AML-193 (cell line): Measurements from ENCODE around the gene POLR2F.

ENCODE experiments used
- DNase-seq, 2 experiments: peaks; one replicate each; lab custom pipeline; 2025; lab: John Stamatoyannopoulos, UW

The POLR2F gene

DNA sequence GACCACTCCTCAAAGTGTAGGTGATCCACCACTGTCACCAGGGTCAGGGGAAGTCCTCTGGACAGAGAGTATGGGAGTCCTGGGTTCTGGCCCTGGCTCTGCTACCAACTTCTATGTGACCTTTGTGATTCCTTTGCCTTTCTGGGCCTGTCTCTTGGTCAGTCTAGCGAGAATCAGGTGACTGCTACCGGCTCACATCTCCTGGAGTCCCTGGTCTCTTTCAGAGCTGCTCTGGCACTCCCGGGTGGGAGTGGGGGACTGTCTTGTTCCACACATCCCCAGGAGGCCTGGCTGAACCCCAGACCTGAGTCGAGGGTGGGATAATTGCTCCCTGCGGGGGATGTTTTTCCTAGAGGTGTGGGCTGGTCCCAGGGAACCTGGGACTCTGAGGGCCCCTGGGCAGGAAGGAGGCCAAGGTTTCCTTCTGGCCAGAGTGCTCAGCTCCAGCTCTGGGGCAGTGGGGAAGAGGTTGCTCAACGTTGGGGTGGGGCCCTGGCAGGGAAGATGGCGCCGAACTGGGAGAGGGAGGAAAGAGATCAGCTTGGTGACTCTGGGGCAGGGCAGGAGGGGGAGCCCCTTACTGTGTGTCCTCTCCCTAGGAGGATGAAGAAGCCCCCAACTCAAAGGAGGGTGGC is 28.8 kb downstream of the POLR2F start:
- no peak for DNase-seq

DNA sequence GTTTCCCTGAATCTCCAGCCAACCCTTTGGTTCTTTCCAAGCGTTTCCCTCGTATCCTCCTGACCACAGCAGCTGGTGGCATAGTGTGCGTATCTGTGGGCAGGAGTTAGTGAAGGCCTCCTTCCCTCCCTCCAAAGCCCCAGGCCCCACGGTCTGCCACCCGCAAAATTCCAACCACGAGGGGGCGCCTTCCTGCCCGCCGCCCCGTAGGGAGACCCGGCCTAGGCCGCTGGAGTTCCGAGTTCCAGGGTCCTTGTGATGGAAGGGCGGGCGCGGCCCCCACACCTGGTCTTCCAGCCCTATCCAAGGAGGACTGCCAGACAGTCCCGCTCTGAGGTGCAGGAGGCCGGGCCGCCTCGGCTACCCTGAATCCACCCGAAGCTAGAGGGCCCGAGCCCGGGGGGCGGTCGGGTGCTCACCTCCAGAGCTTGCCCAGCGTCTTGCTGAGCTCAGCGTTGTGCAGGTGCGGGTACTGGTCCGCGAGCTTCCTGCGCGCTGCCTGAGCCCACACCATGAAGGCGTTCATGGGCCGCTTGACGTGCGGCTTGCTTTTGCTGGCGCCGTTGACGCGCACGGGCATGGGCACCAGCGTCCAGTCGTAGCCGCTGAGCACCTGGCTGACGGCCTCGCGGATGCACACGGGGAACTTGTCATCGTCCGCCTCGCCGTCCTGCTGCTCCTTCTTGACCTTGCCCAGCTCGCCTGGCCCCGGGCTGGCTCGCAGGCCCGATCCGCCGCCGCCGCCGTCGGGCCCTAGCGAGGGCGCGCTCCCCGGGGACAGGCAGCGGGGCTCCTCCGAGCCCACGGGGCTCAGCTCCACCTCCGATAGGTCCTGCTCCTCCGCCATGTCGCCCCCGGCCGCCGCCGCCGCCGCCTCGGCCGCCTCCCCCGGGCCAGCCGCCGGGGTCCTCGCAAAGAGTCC is 29.7 kb downstream of the POLR2F start:
- no peak for DNase-seq

DNA sequence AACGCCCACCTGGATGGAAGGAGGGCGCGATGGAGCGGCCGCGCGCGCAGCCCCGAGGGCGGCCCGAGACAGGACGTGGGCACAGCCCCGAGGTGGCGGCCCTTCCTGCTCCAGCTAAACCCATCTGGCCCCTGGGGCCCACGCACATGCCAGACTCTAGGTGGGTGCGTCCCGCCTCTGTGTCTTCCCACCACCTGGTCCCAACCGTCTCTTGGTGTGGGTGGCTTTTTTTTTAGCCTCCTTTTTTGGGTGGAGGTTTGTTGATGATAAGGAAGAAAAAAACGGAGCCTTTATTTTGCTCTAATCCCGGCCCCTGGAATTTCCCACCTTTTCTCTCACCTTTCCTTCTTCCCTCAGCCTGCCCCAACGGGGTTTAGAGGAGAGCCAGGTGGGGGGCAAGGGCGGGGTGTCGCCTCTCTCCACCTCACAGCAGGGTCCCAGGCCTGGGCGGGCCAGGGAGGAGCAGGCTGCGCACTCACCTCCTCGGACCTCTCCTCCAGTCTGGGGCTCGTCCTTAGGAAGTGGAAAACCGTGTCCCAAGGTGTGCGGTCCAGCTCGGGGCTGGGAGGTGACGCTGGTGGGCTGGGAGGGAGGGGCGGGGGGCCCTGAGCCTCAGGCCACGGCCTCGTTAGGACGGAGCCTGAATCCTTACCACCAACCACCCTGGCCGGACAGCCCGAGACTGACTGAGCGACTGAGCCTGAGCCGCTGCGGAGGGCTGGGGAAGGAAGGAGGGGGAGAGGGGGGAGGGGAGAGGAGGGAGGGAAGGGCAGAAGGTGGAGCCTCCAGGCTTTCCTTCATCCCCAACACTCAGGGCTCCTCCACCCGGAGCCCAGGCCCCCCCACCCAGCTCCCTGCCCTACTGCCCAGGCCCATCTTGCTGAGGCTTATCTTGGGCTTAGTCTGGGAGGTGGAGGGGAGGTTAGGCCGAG is 30.6 kb downstream of the POLR2F start, which contains the start of gene SOX10:
Gene SOX10 (minus strand): TSS at position 696 of the 932 bp plus-strand sequence. CDS start 771 bp downstream, outside the sequence.
- DNase-seq: no peak

DNA sequence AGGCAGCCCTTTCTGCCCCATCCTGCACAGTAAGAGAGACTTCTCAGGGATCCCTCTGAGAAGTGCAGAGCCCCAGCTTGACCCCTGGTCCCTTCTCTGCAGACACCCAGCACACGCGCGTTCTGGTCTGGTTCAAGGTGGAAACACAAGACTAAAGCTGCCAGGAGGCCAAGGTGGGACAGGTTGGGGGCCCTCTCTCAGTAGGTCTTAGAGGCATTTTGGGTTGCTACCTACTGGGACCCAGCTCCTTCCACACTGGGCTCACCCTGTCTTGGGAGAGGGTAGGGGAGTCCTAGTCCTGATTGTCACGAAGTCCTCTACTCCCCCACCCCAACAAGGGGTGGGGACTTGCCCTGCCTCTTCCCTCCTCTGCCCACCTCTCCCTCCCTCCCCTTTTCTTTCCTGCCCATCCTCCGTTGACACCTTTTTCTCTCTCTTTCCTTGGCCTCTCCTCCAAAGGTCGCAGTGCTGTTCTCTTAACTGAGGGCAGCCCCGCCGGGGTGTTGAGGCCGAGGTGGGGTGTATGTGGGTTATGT is 31.6 kb downstream of the POLR2F start:
- DNase-seq: no peak

DNA sequence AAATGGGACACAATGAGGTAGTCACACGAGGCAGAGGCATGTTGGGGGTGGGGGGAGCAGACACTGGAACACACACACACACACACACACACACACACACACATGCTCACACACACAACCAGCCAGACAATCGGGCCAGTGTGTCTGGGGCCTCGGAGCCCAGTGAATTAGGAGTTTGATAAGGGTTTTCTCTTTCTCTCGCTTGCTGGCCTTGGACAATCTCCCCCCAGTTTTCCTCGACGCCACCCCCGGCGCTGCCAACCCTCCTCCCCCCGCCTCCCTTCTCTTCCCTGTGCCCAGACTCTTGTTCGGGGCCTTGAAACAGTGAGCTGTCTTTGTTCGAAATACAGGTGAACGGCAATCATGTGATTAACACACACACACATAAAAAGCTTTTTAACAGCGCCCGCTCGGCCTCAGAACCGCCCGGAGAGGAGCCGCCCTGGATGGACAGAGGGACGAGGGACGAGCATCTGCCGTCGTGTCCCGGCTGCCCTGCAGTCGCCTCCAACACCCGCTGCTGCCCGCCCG is 32.3 kb downstream of the POLR2F start:
- DNase-seq: no peak

DNA sequence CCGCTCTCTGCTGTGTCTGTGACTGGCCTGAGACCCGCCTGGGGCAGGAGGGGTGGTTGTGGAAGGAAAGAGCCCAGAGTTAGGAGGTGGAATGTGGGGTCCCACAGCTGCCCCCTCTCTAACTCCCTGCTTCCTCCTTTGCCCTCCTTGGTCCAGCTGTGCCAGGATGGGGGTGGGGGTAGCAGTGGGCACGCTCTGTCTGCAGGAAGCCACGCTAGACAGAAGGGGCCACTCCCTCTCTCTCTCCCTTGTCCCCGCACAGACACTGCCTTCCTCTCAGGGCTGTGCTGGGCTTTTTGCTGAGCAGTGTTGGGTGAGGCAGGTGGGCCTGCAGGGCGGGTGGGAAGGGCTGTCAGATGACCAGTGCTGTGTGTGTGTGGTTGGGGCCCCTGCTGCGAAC is 32.9 kb downstream of the POLR2F start:
- DNase-seq: no peak

DNA sequence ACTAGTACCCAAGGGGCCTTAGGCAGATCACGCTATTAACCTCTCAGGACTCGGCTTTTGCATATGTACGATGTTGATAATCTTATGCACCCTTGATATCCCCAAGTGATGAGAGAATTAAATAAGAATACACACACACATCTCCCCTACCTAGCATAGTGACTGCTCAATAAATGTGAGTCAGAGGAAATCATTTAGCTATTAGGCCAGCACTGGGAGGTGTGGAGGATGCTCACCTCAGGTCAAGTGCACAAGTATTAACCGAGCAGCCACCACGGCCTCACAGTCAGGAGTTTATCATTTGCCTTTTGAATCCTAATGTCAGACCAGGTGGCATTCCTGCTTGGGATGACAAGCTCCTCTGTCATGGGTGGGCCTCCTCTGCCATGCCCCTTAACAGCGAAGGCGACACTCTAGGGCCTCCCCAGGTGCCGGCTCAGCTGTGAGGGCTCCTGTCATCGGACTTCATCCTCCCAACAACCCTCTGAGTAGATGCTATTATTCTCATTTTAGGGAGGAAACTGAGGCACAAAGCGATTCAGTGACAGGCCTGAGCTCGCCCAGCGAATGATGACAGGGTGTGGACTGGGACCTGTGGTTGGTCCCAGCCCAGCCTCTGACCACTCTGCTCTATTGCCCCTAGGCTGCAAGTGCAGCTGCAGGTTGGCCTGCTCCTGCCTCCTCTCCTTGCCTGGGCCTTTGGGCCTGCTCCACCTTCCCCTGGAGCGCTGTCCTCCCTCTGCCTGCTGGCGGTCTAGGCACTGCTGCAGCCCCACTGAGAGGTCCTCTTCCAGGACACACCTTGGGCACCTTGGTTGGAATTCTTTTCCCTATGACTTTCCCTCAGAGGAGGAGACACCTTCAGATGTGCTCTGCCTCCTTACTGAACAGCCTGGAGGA is 35.9 kb downstream of the POLR2F start:
- no peak for DNase-seq

DNA sequence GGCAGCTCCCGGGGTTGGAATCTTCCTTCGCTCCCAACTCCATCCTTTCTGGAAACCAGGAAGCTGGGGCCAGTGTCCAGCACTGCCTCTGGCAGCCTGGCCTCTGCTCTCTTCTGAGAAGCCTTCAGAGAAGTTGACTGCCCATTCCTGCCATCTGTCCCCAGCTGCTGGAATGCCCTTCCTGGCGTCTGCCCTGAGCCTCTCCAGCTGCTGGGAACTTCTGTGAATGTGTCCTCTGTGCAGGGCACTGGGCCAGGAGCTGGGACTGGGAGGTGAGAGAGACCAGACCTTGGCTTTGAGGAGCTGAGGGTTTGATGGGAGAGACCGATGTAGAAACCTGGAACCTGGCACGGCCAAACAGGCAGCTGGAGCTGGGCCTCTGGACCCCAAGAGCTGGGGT is 36.8 kb downstream of the POLR2F start:
- no peak for DNase-seq

DNA sequence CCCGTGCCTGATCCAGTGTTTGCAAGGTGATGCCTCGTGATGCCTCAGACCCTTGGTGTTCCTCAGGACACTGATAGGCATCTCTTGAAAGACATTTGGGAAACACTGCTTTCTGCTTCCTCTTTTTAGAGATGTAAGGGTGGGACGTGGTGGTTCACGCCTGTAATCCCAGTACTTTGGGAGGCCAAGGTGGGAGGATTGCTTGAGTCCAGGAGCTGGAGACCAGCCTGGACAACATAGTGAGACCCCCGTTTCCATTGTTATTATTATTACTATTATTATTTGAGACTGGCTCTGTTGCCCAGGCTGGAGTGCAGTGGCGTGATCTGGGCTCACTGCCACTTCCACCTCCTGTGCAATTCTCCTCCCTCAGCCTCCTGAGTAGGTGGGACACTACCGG is 37.4 kb downstream of the POLR2F start:
- DNase-seq: no peak

DNA sequence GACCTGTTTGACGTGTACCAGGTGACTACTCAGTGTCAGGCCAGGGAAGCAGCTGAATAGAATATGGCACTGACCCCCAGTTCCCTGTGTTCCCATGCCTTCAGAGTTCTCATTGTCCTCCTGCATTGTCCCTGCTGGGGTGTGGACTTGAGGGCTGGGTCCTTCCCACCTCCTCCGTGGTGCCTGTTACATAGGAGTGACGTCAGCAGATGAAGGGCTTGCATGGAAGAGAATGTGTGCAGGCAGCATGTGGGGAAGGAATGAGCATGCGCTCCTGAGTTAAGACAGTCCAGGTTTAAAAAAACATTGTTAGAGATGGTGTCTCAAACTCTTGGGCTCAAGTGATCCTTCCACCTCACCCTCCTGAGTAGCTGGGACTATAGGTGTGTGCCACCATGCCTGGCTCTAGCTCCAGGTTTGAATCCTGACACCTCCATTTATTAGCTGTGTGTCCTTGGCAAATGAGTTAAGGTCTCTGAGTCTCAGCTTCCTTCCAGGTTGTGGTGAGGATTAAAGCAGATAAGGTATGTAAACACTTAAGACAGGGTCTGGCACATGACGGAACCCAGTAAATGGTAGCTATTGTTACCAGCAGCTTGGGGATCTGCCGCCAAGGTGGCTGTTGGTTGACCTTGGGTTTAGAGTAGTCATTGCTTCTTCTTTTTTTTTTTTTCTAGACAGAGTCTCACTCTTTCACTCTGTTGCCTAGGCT is 38.4 kb downstream of the POLR2F start:
- DNase-seq: no peak

DNA sequence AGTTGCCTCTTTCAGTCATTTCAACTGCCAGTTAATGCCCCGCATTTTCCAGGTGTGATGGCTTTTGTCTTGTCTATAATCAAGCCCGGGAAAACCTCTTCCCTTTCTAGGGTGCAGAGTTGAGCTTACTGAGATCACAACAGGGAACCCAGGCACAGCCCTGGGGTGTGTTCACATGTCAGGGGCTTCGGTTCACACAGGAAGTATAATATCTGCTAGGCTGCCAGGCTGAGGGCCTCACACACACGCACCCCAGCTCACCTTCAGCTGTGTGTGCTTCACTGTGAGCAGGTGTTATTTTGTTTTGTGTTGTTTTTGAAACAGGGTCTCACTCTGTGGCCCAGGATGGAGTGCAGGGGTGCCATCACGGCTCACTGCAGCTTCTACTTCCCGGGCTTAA is 40.5 kb downstream of the POLR2F start:
- no peak for DNase-seq

DNA sequence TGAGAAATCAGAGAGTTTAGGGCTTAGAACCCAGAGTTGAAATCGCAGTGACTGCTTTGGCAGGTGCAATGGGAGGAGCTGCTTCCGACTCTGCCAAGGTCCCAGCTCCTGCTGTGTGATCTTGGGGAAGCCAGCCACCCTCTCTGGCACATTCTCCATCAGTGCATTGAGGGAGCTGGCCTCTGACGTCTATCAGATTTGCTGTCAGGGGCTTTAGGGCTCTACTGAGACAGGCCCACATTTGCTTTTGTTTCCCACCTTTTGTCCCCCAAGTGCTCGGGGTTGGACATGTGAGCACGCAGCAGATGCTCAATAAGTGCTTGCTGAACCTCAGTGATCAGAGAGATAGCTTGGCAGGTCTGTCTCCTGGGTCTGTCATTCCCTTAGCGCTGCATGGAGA is 41.5 kb downstream of the POLR2F start:
- DNase-seq: no peak

DNA sequence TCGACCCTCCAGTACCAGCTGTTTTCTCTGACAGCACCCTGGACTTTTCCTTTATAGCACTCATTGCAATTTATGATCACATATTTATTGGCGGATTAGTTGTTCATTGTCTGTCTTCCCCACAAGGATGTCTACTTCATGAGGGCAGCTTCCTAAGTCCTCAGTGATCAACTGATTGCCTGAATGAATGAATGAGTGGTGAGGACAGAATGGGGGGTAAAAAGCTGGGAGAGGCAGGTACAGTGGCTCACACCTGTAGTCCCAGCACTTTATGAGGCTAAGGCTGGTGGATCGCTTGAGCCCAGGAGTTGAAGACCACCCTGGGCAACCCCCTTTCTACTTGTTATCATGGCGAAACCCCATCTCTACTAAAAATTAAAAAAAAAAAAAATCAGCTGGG is 42.0 kb downstream of the POLR2F start:
- no peak for DNase-seq

DNA sequence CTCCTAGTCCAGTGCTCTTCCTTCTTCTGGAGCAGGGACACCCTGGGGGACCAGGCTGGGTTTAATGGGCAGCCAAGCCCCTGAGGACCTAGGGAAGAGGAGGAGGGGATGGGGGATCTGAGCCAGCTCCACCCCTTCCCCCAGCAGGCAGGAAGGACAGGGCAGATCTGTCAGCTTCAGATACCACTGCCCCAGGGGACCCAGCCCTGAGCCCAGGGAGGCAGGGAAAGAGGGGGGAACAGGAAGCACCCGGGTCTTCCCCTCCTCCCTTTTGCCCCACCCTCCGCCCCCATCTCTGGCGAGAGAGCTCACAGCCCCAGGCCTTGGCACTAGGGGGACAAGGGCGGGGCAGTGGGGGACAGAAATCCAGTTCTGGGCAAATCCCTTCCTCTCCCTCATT is 42.6 kb downstream of the POLR2F start:
- DNase-seq: no peak

DNA sequence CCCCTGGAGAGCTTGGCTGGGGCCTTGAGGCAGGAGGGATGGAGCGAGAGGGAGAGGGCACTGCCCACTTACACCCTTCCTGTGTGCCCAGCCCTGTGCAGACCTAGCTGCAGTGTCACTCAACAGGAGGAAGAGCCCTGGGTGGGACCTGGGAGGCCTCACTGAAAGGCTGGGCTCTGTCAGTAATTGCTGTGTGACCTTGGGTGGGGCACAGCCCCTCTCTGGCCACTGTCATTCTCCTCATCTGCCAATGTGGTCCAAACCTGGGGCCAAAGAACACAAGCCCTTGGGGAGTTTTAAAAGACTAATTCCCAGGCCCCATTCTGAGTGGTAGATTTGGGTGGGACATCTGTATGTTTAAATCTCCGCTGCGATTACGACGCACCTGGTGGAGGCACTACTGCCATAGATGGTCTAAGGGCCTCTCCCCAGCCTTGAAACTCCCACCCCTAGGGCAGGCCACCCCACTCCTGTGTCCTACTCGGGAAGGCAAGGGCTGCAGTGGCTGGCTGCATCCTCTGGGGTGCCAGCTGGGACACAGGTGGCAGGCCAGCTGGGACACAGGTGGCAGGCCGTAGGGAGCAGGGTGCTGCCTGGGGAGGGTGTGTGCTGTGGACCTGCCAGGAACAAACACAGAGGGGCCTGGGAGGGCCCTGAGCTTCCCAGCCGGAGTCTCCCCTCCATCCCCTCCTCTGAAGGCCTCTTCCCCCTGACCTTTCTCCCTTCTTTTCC is 43.2 kb downstream of the POLR2F start:
- DNase-seq: no peak

DNA sequence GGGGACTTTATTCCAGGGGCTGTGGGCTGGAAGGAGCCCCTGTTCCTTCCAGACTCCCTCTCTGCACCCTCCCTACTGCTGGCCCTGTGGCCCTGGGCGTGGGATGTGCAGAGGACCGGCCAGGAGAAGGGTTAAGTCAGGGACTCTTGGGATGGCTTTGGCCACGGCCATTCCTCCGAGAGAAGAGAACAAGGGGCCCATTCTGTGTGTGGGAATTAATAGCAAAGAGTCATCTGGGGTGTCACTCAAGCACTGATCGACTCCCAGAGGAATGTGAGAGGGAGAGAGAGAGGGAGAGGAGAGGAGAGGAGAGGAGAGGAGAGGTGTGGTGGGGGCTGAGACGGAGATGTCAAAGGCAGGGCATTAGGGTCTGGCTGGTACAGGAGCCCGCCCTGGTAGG is 45.0 kb downstream of the POLR2F start:
- no peak for DNase-seq

DNA sequence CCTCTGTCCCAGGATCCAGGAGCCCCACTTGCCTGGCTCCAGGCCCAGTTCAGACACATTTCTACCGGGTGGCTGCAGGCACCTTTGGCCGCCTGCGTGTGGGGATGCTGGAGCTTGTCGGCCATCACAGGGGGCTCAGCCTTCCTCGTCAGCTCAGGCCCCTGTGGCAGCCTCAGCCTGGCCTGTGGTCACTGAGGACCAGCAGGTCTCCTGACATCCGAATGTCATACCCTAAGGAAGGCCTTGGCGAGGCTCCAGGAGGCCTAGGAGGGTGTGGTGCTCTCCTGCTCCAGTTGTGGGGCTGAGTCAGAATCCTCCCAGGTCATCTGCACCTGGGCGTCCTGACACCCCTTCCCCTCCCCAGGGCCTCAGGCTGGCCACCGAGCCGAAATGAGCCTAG is 45.7 kb downstream of the POLR2F start:
- no peak for DNase-seq

DNA sequence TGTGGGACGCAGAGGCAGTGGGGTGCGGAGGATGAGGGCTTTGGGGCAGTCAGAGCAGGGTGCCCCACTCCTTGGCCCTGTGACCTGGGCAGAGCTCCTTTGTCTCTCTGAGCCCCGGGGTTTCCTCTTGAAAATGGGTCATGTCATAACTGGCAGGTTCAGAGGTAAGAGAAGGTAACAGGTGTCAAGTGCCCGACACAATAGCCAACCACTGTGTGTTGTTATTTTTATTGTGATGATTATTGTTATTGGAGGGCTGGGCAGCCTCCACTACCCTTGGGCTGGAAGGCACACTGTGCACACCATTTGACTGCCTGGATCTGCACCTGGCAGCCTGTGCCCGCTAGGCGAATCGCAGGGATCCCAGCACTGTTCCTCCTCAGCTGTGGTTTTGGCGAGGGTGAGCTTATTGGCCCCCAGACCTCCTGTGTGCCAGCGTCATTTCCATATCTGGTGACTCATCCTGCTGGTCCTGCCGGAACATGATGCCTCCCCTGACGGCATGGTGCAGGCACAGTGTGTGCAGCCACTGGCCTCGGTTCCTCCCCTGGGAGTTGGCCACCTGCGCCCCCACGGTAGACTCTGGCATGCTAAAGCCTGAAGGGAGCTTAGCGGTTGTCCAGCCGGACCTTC is 46.3 kb downstream of the POLR2F start:
- DNase-seq: no peak

DNA sequence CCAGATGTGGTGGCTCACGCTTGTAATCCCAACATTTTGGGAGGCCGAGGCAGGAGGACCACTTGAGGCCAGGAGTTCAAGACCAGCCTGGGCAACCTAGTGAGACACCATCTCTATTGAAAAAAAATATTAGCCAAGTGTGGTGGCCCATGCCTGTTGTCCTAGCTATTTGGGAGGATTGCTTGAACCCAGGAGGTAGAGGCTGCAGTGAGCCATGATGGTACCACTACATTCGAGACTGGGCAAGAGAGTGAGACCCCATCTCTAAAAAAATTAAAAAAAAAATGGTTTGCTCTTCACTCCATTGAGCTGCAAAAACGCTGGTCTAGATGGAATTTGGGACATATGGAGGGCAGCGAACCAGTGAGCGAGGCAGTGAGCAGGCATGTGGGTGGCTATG is 52.4 kb downstream of the POLR2F start:
- DNase-seq: no peak
